Prostate gland (tissue), 2 donors: ENCODE measurements around the gene DTNB.

Experiments used
- CTCF ChIP-seq, 4 experiments: fragments of 200-600 bp in 2 of 4; fragments of 450-650 bp in 2 of 4; sonication (generic) in 2 of 4; IDR thresholded peaks; 1 replicate in 3 of 4; 2 replicates in 1 of 4; pipeline ENCODE4 v1.5.1; 2016 to 2019; ENCODE audit warnings: antibody characterized with exemption in 4 of 4, mild to moderate bottlenecking in 2 of 4, moderate library complexity in 2 of 4
- POLR2A ChIP-seq: fragments of 450-650 bp; IDR thresholded peaks from one replicate; pipeline ENCODE4 v1.6.1; 2016; ENCODE audit warnings: antibody characterized with exemption, mild to moderate bottlenecking

GRCh38 chr2:25366629-25367028 lies 306.7 kb downstream of the DTNB start:
- TF ChIP-seq CTCF (IDR thresholded peaks at IDR 0.05) (no peak), POLR2A (no peak)
